ENCODE data around the gene SOWAHC. TPM values are rescaled to one million over a fixed set of nuclear protein-coding genes. Genes with fewer than 3 reads are reported as not detected.

SOWAHC gene
- total and polyA plus RNA-seq, 8 donors: 10.0 to 14.4 (median 11.8) TPM

DNA sequence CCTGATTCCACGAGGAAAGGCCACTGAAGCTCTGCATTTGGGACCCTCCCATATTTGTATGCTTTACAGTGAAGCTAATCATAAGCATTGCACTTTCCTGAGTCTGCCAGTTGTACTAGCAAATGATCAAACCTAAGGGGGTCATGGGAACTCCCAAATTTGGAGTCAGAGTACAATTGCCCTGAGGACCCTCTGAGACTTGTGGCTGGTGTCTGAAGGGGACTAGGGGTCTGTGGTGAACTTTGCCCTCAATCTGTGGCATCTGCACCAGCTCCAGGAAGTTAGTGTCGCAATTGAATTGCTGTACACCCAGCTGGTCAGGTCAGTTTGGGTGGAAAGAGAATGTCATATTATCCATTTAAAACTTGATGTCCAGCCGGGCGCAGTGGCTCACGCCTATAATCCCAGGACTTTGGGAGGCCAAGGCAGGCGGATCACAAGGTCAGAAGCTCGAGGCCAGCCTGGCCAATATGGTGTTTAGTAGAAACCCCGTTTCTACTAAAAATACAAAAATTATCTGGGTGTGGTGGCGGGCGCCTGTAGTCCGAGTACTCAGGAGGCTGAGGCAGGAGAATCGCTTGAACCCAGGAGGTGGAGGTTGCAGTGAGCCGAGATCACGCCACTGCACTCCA lies 18.1 kb downstream of the SOWAHC start:
- Histone ChIP-seq H3K27ac (no peak overlapping the region), H3K36me3 (no peaks in the 10 kb centered on the region), H3K4me3 (no peak overlapping the region), H3K9me3 (no peaks in the 10 kb centered on the region), H3K4me1 (peaks cover 7 to 13% of the 10 kb centered on the region in 2 donors), H3K27me3 (no peaks in the 10 kb centered on the region)
- DNase-seq: no peak
- intact Hi-C loops (cut with DNase I): no loop called here
- no peak for ATAC-seq
- TF ChIP-seq, protein P1, sequence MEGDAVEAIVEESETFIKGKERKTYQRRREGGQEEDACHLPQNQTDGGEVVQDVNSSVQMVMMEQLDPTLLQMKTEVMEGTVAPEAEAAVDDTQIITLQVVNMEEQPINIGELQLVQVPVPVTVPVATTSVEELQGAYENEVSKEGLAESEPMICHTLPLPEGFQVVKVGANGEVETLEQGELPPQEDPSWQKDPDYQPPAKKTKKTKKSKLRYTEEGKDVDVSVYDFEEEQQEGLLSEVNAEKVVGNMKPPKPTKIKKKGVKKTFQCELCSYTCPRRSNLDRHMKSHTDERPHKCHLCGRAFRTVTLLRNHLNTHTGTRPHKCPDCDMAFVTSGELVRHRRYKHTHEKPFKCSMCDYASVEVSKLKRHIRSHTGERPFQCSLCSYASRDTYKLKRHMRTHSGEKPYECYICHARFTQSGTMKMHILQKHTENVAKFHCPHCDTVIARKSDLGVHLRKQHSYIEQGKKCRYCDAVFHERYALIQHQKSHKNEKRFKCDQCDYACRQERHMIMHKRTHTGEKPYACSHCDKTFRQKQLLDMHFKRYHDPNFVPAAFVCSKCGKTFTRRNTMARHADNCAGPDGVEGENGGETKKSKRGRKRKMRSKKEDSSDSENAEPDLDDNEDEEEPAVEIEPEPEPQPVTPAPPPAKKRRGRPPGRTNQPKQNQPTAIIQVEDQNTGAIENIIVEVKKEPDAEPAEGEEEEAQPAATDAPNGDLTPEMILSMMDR (IDR thresholded peaks at IDR 0.05): no peak

DNA sequence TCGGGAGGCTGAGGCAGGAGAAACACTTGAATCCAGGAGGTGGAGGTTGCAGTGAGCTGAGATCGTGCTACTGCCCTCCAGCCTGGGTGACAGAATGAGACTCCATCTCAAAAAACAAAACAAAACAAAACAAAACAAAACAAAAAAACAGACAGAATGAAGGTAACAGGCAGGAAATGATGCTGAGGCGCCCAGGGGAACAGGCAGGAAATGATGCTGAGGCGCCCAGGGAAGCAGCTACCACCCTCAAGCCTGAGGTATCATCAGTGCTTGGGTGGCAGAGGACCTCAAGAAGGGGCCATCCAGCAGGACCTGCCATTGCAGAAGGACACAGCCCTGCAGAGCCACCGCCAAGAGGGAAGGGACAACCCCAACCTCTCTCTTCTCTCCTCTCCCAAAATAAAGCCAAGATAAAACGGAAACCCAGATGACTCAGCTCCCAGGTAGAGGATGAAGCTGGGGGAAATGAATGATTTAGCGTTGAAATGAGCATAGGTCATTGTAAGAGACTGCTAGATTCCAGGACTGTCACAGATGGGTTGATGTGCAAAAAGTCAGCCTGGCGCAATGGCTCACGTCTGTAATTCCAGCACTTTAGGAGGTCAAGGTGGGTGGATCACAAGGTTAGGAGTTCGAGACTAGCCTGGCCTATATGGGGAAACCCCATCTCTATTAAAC lies 19.3 kb downstream of the SOWAHC start:
- Histone ChIP-seq H3K4me3 (no peak overlapping the region), H3K27ac (no peak overlapping the region), H3K9me3 (no peaks in the 10 kb centered on the region), H3K27me3 (no peaks in the 10 kb centered on the region), H3K4me1 (peaks cover 7 to 21% of the 10 kb centered on the region in 2 donors), H3K36me3 (no peaks in the 10 kb centered on the region)
- intact Hi-C loops (cut with DNase I): no loop called here
- TF ChIP-seq, protein P1 (IDR thresholded peaks at IDR 0.05): no peak
- ATAC-seq (no peak), DNase-seq (no peak)

DNA sequence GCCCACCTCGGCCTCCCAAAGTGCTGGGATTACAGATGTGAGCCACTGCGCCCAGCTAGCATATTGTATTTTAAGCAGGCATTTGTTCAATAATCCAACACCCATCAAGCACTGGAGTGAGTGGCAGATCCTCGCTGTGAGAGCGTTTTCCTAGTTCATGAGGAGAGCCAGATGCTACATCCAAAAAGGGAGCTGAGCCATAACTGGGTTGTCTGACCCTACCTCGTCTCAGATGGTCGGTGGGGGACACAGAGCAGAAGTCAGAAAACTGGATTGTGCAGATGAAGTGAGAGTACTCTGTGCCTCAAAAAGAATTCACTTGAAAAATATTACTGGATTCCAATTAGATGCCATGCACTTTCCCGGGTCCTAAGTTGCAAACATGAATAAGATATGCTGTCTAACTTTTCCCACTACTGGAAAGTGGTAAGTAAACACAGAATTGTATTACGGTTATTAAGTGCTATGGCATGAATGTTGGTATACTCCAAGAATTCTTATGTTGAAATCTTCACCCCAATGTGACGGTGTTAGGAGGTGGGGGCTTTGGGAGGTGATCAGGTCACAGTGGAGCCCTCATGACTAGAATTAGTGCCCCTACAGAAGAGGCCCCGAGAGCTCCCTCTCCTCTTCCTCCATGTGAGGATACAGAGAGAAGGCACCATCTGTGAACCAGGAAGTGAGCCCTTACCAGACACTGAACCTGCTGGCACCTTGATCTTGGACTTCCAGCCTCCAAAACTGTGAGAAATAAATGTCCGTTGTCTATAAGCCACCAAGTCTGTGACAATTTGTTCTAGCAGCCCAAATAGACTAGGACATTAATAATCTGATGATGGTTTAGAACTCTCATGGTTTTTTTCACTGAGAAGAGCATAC lies 21.5 kb downstream of the SOWAHC start:
- DNase-seq: no peak
- H3K9me3 ChIP-seq: no peaks in the 10 kb centered on the region
- H3K4me3 ChIP-seq: no peak overlapping the region
- H3K27me3 ChIP-seq: no peaks in the 10 kb centered on the region
- intact Hi-C loops (cut with DNase I): no loop called here
- ATAC-seq: peak; percentile 82
- TF ChIP-seq, protein P1 (IDR thresholded peaks at IDR 0.05): no peak
- H3K36me3 ChIP-seq: no peaks in the 10 kb centered on the region
- peaks cover 7 to 21% of the 10 kb centered on the region in 2 donors for H3K4me1 ChIP-seq
- peak overlapping the region; percentile 31 to 72 for H3K27ac ChIP-seq

DNA sequence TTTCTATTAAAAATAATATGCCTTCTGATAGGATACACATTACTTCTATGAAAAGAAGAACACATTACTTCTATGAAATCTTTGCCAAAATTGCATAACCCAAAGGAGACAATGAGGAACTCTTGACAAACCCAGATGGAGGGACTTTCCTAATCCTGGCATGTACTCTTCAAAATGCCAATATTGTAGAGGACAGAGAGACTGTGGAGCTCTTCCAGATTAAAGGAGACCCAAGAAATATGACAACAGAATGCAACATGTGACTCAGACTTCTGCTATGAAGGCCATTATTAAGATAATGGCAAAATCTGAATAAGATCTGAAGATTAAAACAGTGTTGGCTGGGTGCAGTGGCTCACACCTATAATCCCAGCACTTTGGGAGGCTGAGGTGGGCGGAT lies 22.2 kb downstream of the SOWAHC start:
- Histone ChIP-seq H3K27ac (peak overlapping the region in 1 of 2 donors; percentile 72), H3K27me3 (no peaks in the 10 kb centered on the region), H3K36me3 (no peaks in the 10 kb centered on the region), H3K4me3 (no peak overlapping the region), H3K4me1 (peaks cover 7 to 21% of the 10 kb centered on the region in 2 donors), H3K9me3 (no peaks in the 10 kb centered on the region)
- no peak for DNase-seq
- intact Hi-C loops (cut with DNase I): no loop called here
- TF ChIP-seq, protein P1 (IDR thresholded peaks at IDR 0.05): no peak
- ATAC-seq: peak; percentile 50

Data from left lung (tissue), 10 donors.